Stimulated activated CD4-positive, alpha-beta T cell treated with anti-CD3 and anti-CD28 coated beads, Interleukin-15, amount 100 ng/mL, for 24 hours (primary cell): ENCODE measurements around the gene SERTM1.
A peak's percentile ranks its signal among the peaks of the same experiment; 100 is the strongest.

Experiments
- DNase-seq: peaks from one replicate; pipeline ENCODE4 v3.0.0-alpha.2; 2020

SERTM1 gene

DNA sequence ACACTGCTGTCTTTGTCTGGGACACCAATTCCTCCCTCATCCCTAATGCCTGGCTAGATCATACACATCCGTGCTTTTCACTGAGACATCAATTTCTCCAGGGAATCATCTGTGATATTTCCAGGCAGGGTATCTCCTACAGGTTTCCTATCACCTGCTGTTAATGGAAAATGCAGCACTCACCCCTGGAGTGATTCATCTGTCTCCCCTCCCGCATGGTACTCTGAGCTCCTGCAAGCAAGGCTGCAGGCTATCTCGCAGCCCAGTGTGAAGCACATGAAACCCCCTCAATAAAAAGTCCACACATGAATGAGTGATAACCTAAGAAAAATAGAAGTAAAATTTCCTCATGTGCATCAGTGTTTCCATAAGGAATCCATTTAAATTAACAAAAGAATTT, 38.5 kb downstream of the SERTM1 start:
- DNase-seq, result no peak

DNA sequence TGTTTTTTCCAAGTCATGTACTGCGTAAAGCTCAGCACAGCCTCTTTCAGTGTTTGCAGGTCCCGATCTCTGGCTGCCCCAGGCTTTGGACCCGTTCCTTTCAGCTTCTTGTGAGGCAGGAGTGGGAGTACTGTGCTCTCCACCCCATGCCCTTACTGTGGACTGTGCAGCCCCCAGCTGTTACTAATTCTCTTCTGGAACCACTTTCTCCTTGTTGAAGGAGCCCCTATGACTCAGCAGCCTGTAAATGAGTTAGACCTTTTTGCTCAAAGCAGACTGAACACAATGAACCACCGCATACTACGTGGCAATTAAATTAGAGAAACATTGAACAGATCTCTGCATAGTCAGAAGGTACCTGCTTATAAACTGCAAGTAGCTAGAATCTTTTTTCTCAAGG, 39.0 kb downstream of the SERTM1 start:
- DNase-seq, result no peak

DNA sequence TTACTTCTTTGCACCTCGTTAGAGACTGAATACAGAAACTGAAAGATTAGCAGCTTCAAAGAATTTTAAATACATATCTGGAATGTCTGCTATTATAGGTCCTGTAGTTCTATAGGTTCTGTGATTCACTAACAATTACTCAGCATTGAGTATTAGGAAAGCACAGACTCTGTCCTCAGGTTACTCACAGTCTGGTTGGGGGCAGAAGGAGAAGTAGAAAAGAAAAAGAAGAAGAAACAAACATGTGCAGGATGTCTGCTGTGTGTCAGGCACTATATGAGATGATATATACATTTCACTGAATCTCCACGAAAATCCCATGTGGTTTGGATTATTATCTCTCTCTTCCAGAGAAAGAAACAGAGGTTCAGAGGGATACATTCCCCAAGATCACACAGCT, 40.1 kb downstream of the SERTM1 start:
- DNase-seq, result no peak

DNA sequence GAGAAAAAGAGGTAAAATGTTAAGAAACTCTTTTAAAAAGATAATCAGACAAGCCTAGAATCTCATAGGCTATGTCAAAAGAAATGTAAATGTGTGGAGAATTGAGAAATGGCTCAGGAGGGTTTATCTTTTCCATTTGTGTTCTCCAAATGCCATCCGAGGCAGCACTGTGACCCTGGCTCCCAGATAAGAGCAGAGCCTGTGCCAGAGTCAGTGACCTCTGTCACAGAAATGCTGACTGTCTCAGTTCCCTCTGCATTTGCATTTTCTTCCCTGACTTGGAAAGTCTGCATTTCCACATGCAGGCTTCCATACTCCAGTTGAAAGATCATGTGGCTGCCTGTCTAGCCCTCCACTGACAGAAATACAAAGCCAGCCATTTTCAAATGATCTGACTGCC, 42.0 kb downstream of the SERTM1 start:
- no peak for DNase-seq

DNA sequence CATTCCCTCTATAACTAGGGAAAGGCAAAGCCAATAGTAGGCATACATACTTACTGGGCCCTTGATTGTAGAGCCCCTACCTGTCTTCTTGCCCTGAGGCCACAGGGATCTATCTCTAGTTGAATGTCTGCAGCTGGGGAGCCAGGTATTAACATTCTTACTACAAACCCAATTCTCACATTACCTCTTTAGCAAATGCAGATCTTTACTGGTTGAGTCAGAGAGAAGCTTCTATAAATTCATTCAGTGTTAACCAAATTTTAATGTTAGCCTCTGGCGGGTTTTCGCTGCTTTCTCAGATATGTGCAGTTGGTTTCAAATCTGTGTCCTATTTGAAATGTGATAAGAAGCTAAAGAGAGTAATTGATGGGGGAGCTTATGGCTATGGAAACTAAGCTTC, 43.2 kb downstream of the SERTM1 start:
- no peak for DNase-seq

DNA sequence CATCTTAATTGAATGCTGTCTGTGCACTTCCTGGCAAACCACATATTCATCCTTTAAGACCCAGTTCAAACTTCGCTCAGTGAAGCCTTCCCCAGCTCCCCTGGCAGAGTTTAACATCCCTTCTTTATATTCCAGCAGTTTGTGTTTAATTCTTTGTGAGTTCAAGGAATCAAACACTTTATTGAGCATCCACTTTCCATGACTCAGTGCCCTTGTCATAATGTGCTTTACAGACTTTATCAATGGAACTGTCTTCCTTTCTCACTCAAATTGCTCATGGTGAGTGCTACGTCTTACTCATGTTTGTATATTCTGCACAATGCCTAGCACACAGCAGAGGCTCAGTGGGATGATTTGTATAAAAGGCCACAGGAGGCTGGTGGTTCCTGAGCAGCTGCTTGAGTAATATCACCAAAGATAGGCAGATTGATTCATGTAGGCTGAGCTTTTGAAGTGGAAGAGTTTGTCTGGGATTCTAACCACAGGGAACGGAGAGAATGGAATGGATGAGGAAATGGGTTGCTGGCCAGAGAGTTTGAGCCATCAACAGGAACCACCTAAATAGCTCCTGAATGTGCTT, 44.2 kb downstream of the SERTM1 start:
- no peak for DNase-seq

DNA sequence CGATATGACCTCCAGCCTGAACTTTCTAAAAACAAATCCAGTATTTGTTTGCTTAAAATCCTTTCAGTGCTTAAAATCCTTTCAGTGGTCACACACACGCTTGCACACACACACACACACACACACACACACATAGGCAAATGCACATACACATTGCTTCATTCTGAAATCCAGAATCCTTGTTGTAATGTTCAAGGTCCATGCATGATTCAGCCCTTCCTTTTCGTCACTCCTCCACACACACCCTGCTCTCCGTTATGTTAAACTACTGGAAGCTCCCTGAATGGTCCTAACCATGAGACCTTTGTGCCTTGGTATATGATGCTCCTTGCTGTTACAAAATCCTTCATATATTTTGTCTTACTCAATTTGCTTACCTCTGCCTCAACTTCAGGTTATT, 44.9 kb downstream of the SERTM1 start:
- DNase-seq, result no peak

DNA sequence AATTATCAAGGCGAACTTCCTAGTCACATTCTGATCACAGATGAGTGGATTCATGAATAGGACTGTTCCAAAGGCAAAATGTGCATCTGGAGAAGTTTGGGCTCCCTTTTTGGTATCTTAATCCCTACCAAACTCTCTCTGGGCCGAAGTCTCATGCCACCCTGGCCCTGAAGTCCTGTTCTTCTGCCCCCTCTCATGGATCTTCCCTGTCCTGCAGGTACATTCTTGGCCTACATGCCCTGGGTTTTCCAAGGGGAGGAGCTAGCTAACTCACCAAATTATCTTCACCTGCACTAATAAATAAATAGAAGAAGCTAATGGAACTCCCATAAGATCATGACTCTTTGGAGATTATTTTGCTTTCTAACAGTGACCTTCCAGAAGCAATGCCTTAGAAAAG, 50.3 kb downstream of the SERTM1 start:
- DNase-seq, result no peak

DNA sequence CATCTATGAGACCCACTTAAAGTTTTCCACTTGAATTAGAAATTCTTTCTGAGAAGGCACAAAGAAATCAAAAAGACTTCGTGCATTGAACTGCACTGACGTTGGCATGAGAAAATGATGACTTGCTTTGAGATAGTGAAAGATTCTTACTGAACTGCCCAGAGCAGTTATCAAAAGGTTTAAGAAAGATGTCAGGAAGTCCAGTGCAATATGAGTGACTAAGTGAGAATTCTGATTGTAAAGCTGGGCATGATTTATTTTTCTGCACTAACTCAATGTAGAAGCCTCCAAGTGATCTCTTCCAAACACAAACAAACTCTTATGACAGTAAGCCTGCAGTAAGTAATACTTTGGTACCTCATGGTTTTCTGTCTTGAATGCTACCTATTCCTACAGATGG, 52.1 kb downstream of the SERTM1 start:
- no peak for DNase-seq

DNA sequence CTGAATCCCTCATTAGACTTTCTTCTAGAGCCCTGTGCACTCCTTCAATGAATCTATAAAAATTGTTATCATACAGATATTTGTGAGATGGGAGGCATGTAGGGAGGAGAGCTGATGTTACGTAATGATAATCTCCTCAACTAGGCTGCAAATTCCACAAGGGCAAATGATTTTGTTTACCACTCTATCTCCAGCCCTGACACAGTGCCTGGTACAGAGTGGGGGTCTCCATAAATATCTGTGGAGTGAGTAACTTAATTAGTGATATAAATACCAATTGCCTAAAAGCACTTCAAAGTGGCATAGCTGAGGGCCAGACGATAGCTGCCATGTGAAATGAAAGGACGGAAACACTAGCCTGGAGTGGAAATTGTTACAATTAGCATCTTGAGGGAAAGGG, 54.2 kb downstream of the SERTM1 start:
- DNase-seq, result no peak

DNA sequence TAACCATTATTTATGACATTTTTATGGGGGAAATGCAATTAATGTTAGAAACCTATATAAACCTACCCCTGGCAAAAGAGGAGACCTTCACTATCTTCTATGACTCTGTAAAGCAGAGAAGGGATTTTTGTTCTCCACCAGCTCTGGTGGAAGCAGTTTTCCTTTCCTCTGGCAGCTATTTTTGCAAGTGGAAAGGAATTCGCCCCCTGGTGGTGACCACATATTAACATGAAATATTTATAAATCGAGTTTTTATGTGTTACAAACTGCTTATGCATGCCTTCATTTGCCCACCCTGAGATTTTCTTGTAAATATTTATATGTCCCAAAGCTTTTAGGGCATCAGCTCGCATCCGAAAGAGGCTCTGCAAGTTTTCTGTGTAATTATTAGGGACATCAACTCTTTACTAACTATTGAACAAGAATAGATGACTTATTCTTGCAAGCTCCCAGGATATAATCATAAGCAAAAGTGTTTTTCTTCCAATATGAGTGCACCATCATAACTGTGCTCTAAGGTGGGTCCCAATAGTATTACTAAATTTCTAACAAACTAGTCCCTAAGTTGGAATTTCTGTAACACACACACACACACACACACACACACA, 62.4 kb downstream of the SERTM1 start:
- DNase-seq, result peak; percentile 55

DNA sequence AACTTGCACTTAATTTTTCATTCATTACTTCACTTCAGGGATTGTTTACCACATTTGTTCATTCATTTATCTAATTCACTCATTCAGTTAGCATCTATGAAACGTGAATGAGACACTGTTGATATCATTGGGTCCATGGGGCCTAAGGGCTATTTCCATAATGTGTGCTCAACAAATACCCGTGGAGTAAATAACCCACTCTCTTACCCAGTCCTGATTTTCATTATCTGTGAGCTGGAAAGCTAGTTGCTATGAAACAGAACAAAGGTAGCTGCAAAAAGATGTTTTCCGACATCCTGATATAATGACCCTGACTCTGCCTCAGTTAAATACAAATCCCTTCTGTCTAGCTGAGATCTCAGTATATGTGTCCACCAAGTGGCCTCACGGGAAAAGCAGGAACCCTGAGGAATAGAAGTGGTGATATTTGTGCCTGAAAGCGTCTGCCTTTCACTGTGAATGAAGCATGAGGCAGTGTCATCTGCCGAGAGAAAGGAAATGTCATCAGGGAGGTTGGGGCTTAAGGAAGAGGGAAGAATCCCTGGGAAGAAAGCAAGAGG, 63.8 kb downstream of the SERTM1 start:
- DNase-seq, result no peak

DNA sequence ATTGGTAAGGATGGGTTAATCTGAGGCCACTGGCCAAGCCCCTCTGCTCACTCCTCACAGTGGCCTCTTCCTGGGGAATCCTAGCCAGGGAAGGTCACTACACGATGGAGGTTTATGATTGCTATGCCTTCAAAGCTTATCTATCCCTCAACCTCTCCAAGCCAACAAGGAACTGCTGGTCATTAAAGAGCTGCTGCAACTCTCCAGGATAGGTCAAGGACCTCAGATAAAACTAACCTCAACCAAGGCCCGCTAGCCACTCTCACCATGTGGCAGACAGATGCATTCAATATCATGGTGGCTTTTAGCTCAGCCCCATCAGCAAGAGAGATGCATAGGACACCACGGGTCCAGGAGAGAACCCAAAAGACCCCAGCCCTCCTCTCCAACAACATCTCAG, 71.6 kb downstream of the SERTM1 start:
- DNase-seq, result no peak

DNA sequence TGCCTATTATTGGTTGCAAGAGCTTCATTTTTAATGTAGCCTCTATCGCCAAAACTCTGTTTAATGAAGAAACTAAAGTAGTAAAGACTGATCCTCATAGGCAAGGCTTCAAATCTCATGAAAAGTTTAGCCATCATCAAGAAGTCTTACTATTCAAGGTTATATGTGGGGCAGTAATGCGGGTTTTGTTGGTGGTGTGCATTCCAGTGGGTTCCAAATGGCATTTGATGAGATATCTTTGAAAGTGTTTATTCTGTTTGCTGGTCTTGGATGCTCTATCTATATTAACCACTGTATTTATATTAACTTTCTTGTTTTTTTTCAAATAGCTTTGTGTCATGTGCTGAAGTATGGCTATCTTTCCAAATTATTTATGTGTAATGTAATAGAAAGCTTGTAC, 72.2 kb downstream of the SERTM1 start:
- DNase-seq, result no peak
